SU-DHL-6 (cell line): ENCODE data around the gene STAC.

ENCODE experiments used
- H2AFZ ChIP-seq: fragments of 200-600 bp; sonication (generic); 2 replicates; pipeline ENCODE4 v1.6.1; 2014; ENCODE audit warnings: low read depth, mild to moderate bottlenecking, moderate library complexity, mixed read lengths, antibody characterized with exemption, low read length; ENCODE audit not compliant: severe bottlenecking
- H3F3A ChIP-seq: fragments of 200-600 bp; shearing (Covaris generic); 2 replicates; pipeline ENCODE4 v1.6.0; 2016; ENCODE audit warnings: antibody characterized with exemption, mild to moderate bottlenecking; ENCODE audit not compliant: insufficient read depth
- H3K27ac ChIP-seq: fragments of 200-600 bp; sonication (generic); 2 replicates; pipeline ENCODE4 v1.5.1; 2016; ENCODE audit warnings: low read depth, mild to moderate bottlenecking, low read length, moderate library complexity, mixed read lengths
- H3K27me3 ChIP-seq: fragments of 200-600 bp; sonication (generic), shearing (Covaris generic); 2 replicates; pipeline ENCODE4 v1.6.0; 2014; ENCODE audit warnings: mild to moderate bottlenecking, low read length
- H3K36me3 ChIP-seq: fragments of 200-600 bp; sonication (generic); 2 replicates; pipeline ENCODE4 v1.6.1; 2014; ENCODE audit warnings: mild to moderate bottlenecking, low read length, mixed read lengths
- H3K4me2 ChIP-seq: fragments of 300-600, 200-600 bp; shearing (Covaris generic), sonication (generic); 2 replicates; pipeline ENCODE4 v1.6.0; 2014; ENCODE audit warnings: low read length, low read depth, mild to moderate bottlenecking; ENCODE audit not compliant: poor library complexity, severe bottlenecking
- H3K4me3 ChIP-seq: fragments of 200-600 bp; sonication (generic); 2 replicates; pipeline ENCODE4 v1.5.1; 2014; ENCODE audit warnings: antibody characterized with exemption, low read length, mild to moderate bottlenecking, mixed read lengths; ENCODE audit not compliant: insufficient read depth, poor library complexity, severe bottlenecking
- H3K79me2 ChIP-seq: fragments of 200-600 bp; sonication (generic); 2 replicates; pipeline ENCODE4 v1.6.1; 2014; ENCODE audit warnings: mild to moderate bottlenecking, low read length, moderate library complexity; ENCODE audit not compliant: insufficient read depth
- H3K9ac ChIP-seq: fragments of 200-600 bp; sonication (generic); 2 replicates; pipeline ENCODE4 v1.7.0; 2014; ENCODE audit warnings: mild to moderate bottlenecking, low read length
- H3K9me2 ChIP-seq: fragments of 200-600 bp; sonication (generic); replicated peaks from 2 replicates; pipeline ENCODE4 v1.6.1; 2014; ENCODE audit warnings: low read length; ENCODE audit not compliant: insufficient read depth
- H3K9me3 ChIP-seq: fragments of 200-600 bp; sonication (generic); 2 replicates; pipeline ENCODE4 v1.6.1; 2014; ENCODE audit warnings: low read length, mixed read lengths; ENCODE audit not compliant: insufficient read depth
- H4K20me1 ChIP-seq: fragments of 200-600 bp; sonication (generic); 2 replicates; pipeline ENCODE4 v1.6.1; 2014; ENCODE audit warnings: low read depth, mild to moderate bottlenecking, antibody characterized with exemption, low read length, moderate library complexity, mixed read lengths
- CTCF ChIP-seq: fragments of 200-600 bp; sonication (generic); IDR thresholded peaks from one replicate; pipeline ENCODE4 v1.5.1; 2017; ENCODE audit warnings: antibody characterized with exemption, mild to moderate bottlenecking, low read length, moderate library complexity; ENCODE audit not compliant: insufficient read depth, poor library complexity, severe bottlenecking
- EZH2phosphoT487 ChIP-seq: fragments of 200-600 bp; sonication (generic), shearing (Covaris generic); conservative IDR thresholded peaks from 2 replicates; pipeline ENCODE4 v1.6.1; 2018; ENCODE audit warnings: mild to moderate bottlenecking, antibody characterized with exemption, low read length, moderate library complexity, mixed read lengths

Gene STAC

GRCh38 chr3:36403661-36404060, 23.4 kb downstream of the STAC start:
- no peak for TF ChIP-seq CTCF
- TF ChIP-seq EZH2phosphoT487 = no peak
- Histone ChIP-seq H3K27ac (no peak overlapping the region), H3K27me3 (no peaks in the 10 kb centered on the region), H3K9ac (no peak overlapping the region), H2AFZ (no peak overlapping the region), H3K9me3 (no peaks in the 10 kb centered on the region), H3K36me3 (no peaks in the 10 kb centered on the region), H4K20me1 (no peaks in the 10 kb centered on the region), H3K9me2 (no peaks in the 10 kb centered on the region), H3K4me3 (no peak overlapping the region), H3K4me2 (no peak overlapping the region), H3K79me2 (no peaks in the 10 kb centered on the region), H3F3A (no peaks in the 10 kb centered on the region)

- no peak for TF ChIP-seq EZH2phosphoT487
- no peak for TF ChIP-seq CTCF
Observed at GRCh38 chr3:36405190-36405589, 24.9 kb downstream of the STAC start.

GRCh38 chr3:36408146-36408545, 27.8 kb downstream of the STAC start:
- Histone ChIP-seq H3F3A (no peaks in the 10 kb centered on the region), H3K9me3 (no peaks in the 10 kb centered on the region), H4K20me1 (no peaks in the 10 kb centered on the region), H3K9ac (no peak overlapping the region), H3K36me3 (no peaks in the 10 kb centered on the region), H3K27me3 (no peaks in the 10 kb centered on the region), H3K9me2 (no peaks in the 10 kb centered on the region), H3K4me3 (no peak overlapping the region), H3K4me2 (no peak overlapping the region), H3K27ac (no peak overlapping the region), H2AFZ (no peak overlapping the region), H3K79me2 (no peaks in the 10 kb centered on the region)
- TF ChIP-seq EZH2phosphoT487 (no peak), CTCF (no peak)

More at GRCh38 chr3:36405190-36405589, 24.9 kb downstream of the STAC start:
- no peaks in the 10 kb centered on the region for H3K79me2 ChIP-seq
- no peak overlapping the region for H3K4me3 ChIP-seq
- H3K27ac ChIP-seq = no peak overlapping the region
- no peaks in the 10 kb centered on the region for H3K27me3 ChIP-seq
- H3K9ac ChIP-seq = no peak overlapping the region
- H3K9me2 ChIP-seq = no peaks in the 10 kb centered on the region
- no peak overlapping the region for H2AFZ ChIP-seq
- H3F3A ChIP-seq = no peaks in the 10 kb centered on the region
- no peaks in the 10 kb centered on the region for H4K20me1 ChIP-seq
- no peaks in the 10 kb centered on the region for H3K36me3 ChIP-seq
- no peak overlapping the region for H3K4me2 ChIP-seq
- H3K9me3 ChIP-seq = no peaks in the 10 kb centered on the region
